ENCODE results near the gene C16orf96. TPM values are rescaled to one million over a fixed set of nuclear protein-coding genes. Genes with fewer than 3 reads are reported as not detected.

C16orf96 gene
- total RNA-seq, 1 experiment from 2014 or later = 1.3 TPM

- H3K4me1 Mint-ChIP-seq = peaks cover 6% of the 10 kb centered on the region; the same call in 1 of the 2 replicates
- no peak for DNase-seq (ENCODE audit: low spot score)
- no peaks in the 10 kb centered on the region for H3K27me3 Mint-ChIP-seq (ENCODE audit: low read depth)
- H3K27ac Mint-ChIP-seq = no peak overlapping the region
- CTCF ChIA-PET = interaction anchor here (0.6 kb wide), 1 partner anchor 57 kb away, joined by 8 read pairs; no protein-coding TSS in a partner anchor
- no peak for ATAC-seq
- H3K9me3 Mint-ChIP-seq = no peaks in the 10 kb centered on the region
- TF ChIP-seq ATF2 (CRISPR knock-in tag; IDR thresholded peaks at IDR 0.05; ENCODE audit: borderline replicate concordance, low read depth) (no peak), NFE2L1 (CRISPR knock-in tag; IDR thresholded peaks at IDR 0.05) (no peak), SMAD3 (CRISPR knock-in tag; IDR thresholded peaks at IDR 0.05; ENCODE audit: borderline replicate concordance) (no peak), MAX (CRISPR knock-in tag; IDR thresholded peaks at IDR 0.05) (no peak), E2F4 (CRISPR knock-in tag; IDR thresholded peaks at IDR 0.05; ENCODE audit: borderline replicate concordance, low read depth) (no peak), MYBL2 (CRISPR knock-in tag; IDR thresholded peaks at IDR 0.05) (no peak), AFF4 (CRISPR knock-in tag; IDR thresholded peaks at IDR 0.05; ENCODE audit: borderline replicate concordance) (no peak), SP1 (CRISPR knock-in tag; conservative IDR thresholded peaks at IDR 0.05) (no peak), OVOL2 (CRISPR knock-in tag; IDR thresholded peaks at IDR 0.05; ENCODE audit: borderline replicate concordance) (no peak), ATF3 (CRISPR knock-in tag; conservative IDR thresholded peaks at IDR 0.05) (no peak), ATF6 (CRISPR knock-in tag; IDR thresholded peaks at IDR 0.05) (no peak), TEAD4 (CRISPR knock-in tag; IDR thresholded peaks at IDR 0.05) (no peak), ZNF396 (CRISPR knock-in tag; IDR thresholded peaks at IDR 0.05; ENCODE audit: borderline replicate concordance) (no peak), ZMAT4 (CRISPR knock-in tag; IDR thresholded peaks at IDR 0.05) (no peak), ZSCAN18 (CRISPR knock-in tag; IDR thresholded peaks at IDR 0.05) (no peak), PRRX2 (CRISPR knock-in tag; IDR thresholded peaks at IDR 0.05) (no peak), RELA (CRISPR knock-in tag; IDR thresholded peaks at IDR 0.05; ENCODE audit: borderline replicate concordance) (no peak), ZNF671 (CRISPR knock-in tag; IDR thresholded peaks at IDR 0.05) (no peak), ZNF121 (CRISPR knock-in tag; IDR thresholded peaks at IDR 0.05) (no peak), EMX1 (CRISPR knock-in tag; IDR thresholded peaks at IDR 0.05) (no peak)
- POLR2A ChIA-PET = no interaction called here
- no peak overlapping the region for H3K4me3 Mint-ChIP-seq
- H3K36me3 Mint-ChIP-seq = no peaks in the 10 kb centered on the region; the same call in 1 of the 2 replicates
Observed at GRCh38 chr16:4604401-4604800, 48.3 kb downstream of the C16orf96 start.

Data from WTC11 (cell line).